NCI-H345 treated with DMSO at 0.1 percent for 48 hours (cell line): ENCODE measurements around the gene CALHM4.

Experiments
- DNase-seq: peaks from one replicate; lab custom pipeline; 2025; ENCODE audit not compliant: unreplicated experiment; lab: John Stamatoyannopoulos, UW

Gene CALHM4

GRCh38 chr6:116553451-116553850, at the start of gene CALHM4:
TSS of gene CALHM4 (plus strand) at chr6:116553751. CDS start at chr6:116553794, 43 bp downstream.
- DNase-seq, result no peak

DNA sequence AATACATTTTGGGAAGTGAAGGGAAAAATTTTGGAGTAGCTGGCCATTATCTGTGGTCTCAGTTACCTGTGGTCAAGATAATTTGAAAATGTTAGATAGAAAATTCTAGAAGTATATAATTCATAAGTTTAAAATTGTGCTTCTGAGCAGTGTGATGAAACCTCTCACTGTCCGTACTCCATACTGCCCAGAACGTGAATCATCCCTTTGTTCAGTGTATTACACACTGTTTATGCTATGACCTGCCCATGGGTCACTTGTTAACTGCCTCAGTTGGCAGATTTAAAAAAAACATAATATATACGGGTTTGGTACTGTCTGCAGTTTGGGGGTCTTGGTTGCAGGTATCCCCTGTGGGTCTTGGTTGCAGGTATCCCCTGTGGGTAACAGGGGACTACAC, 46.2 kb upstream of the CALHM4 start:
- no peak for DNase-seq

DNA sequence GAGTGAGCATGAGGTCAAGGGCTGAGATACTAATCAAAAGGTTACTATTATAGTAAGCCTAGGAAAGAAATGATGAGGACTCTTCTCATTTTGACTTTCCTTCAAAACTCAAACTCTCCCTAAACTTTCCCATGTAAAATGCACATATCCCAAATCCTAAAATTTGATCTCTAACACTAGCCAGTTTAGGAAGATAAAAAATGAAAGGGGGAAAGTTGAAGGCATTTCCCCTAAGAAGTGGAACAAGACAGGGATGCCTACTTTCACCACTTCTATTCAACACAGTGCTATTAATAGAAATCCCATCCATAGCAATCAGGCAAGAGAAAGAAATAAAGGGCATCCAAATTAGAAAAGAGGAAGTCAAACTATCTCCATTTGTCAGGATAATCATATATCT, 45.0 kb upstream of the CALHM4 start:
- DNase-seq, result no peak

DNA sequence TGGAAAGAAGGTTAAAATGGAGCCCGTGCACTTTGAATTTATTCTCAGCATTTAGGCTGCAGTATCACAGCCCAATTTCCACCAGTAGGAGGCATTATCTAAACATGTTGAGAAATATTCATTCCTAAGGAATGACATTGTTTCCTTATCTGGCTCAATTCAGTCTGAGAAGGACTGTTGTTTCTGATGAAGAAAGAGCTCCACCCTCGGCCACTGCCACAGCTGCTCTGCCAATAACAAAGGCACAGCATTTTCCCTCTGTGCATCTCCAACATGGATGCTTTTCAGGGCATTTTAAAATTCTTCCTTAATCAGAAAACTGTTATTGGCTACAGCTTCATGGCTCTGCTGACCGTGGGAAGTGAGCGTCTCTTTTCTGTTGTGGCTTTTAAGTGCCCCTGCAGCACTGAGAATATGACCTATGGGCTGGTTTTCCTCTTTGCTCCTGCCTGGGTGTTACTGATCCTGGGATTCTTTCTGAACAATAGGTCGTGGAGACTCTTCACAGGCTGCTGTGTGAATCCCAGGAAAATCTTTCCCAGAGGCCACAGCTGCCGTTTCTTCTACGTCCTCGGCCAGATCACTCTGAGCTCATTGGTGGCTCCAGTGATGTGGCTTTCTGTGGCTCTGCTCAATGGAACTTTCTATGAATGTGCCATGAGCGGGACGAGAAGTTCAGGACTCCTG, 42.0 kb upstream of the CALHM4 start, which contains the start of gene CALHM5:
TSS of gene CALHM5 (plus strand) at position 216 of the 687 bp plus-strand sequence. CDS start at position 274, 58 bp downstream.
- DNase-seq, result no peak

GRCh38 chr6:116512111-116512559, 41.4 kb upstream of the CALHM4 start:
- DNase-seq, result no peak

DNA sequence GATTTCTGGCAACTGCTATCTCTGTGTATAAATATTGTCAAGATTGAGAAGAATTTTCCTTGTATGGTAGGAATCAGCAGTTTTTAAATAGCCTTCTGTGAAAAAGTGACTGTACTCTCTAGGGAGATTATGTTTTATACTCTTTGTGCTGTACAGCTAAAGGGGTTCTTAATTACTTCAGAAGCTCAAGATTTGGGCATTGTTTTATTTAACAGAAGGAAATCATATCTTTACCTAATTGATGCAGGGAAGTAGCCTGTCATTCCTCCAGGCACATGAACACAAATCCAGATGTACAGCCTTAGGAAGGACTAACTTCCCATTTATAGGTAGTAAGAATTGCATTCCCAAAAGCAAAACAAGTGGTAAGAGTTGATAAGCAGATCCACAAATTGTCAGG, 40.8 kb upstream of the CALHM4 start:
- DNase-seq, result no peak

DNA sequence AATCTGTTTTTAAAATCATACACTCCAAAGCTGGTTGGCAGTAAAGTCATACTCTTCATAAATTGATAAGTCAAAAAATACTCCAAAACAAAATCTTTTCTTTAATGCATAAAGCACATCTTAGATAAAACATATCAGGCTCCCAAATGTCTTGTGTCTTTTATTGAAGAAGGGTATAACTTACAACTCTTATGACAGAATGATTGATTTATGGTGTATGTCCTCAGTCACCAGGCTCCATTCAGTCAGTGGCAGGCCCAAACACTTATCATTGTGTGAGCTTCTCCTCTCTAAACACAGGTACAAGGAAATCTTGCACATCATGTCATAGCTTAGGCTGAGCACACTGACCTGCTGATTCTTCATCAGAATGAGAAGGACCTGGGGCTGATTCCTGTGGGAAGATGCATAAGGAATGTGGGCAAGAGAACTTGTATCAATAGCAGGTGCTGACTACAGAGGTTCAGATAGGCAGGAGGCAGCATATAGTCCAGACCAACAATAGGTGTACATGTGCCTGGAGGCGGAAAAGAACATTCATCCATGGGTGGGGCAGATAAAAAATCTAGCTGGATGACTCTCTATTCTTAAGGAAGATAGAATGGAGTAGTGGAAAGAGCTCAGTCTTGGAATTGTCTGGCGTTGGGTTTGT, 40.2 kb upstream of the CALHM4 start:
- no peak for DNase-seq

GRCh38 chr6:116514111-116514510, 39.4 kb upstream of the CALHM4 start:
- DNase-seq, result no peak

GRCh38 chr6:116515141-116515540, 38.4 kb upstream of the CALHM4 start:
- DNase-seq, result no peak

DNA sequence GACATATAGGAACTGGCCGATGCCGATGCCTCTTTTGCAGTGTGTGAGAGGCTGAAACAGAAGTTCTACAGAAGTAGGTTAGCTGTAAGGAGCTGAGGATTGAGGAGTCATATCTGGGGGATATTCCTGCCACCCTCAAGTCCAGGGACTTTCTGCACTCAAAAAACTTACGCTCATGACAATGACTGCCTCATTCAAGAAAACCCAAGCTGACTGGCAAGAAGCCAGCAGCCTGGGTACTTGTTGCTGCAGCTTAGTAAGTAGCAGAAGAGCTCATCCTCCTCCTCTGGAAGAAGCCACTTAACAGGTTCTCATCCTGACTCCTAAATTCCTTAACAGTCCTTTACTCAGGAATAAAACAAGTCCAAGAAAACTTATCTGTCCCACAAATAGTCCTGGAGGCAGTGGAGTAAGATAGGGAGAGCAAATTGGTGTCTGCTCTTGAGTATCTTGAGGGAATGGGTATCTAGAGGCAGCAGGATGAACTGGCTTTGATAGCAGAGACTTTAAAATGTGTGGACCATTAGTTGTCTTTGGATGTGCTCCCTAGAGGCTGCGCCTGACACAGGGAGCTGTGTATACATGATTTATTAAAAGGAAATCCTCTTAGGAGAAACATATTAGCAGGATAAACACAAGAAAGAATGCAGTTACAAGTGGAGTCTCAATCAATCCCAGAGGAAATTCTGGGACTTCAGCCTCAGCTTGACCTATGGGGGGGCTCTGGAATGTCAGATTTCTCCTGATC, 34.8 kb upstream of the CALHM4 start:
- no peak for DNase-seq

DNA sequence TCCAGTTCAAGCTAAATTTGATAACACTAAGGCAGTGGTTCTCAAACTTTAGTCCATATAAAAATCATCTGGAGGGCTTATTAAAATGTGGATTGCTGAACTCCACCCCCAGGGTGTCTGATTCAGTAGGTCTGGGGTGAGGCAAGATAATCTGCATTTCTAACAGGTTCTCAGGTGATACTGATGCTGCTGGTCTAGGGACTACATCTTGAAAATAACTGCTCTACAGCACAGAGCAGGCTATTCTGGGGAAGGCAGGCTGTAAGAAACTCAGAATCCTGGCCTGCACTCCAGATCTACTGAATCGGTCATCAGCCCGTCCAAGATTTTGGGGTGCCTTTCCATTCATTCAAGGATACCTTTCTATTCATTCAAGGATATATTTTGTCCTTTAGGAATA, 30.7 kb upstream of the CALHM4 start:
- no peak for DNase-seq

- DNase-seq, result no peak
Measured at GRCh38 chr6:116524236-116524635, 29.3 kb upstream of the CALHM4 start.

GRCh38 chr6:116528133-116528532, 25.4 kb upstream of the CALHM4 start:
- DNase-seq, result no peak

- no peak for DNase-seq
Measured at GRCh38 chr6:116528780-116529179, 24.8 kb upstream of the CALHM4 start.

DNA sequence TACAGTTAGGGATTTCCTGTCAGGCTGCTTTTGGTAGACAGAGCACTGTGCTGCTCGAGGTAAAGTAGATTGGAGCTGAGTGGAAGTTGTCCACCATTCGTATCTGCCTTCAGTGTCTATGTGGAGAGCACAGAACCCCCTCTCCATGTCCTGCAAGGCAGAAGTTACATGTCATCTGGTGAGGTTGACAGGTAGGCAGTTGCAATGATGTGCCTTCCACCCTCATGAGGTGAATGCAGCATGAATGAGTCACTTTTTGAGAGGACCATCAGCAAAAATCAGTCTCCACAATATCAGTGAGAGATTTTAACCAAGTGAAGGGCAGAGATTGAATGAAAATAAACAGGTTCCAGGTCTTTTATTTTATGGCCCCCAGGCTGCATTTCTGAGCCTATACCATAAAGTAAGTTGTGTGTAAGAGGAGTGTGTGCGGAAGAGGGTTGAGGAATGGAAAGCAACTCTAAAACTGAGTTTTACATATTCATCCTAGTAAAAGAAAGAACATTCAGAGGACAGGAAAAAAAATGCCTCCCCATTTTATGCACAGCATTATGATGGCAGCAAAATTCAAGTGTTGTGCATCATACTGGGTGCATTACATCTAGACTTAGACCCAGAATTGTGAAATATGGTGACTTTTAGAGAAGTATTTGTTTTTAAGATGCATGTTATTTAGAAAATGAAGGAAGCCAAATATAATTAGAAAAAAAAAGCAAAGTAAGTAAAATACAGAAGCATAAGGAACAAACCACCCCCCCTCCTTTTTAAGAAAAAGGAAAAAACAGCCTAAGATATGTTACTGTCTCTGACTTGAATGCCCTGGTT, 23.9 kb upstream of the CALHM4 start:
- DNase-seq, result no peak

GRCh38 chr6:116530436-116530835, 23.1 kb upstream of the CALHM4 start:
- DNase-seq, result peak; percentile 52

DNA sequence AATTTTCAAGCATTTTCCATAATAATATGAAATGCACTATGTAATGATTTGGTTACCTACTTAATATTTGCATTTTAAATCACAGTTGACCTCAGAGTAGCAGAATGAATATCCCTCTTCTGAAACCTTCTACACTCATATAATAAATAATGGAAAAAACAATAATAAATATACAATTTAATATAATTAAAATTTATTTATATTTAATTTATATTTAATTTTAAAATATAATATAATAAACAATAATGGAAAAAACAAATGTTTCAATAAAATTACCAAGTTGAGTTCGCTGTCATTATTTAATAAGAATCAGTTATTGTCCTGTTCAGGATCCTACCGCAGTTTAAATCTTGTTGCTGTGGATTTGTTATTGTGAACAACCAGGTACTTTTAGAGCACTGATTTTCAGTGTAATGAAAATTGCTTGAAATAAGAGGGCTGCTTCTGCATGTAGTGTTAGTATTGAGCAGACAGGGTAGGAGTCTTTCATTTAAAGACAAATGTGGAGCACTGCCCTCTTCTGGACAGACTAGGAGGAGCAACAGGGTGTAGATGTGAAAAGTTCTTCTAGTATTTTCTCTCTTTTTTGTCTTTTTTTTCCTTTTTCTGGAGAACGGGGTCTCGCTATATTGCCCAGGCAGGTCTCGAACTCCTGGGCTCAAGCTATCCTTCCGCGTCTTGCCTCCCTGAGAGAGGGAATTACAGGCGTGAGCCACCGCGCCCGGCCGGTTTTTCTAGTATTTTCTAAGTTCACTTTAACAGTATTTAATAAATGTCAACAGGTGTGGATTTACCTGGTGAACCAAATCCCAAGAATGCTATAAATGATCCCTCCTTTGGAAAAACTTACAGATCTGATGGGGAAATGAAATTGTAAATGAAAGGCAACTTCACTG, 21.6 kb upstream of the CALHM4 start:
- peak; percentile 50 for DNase-seq

DNA sequence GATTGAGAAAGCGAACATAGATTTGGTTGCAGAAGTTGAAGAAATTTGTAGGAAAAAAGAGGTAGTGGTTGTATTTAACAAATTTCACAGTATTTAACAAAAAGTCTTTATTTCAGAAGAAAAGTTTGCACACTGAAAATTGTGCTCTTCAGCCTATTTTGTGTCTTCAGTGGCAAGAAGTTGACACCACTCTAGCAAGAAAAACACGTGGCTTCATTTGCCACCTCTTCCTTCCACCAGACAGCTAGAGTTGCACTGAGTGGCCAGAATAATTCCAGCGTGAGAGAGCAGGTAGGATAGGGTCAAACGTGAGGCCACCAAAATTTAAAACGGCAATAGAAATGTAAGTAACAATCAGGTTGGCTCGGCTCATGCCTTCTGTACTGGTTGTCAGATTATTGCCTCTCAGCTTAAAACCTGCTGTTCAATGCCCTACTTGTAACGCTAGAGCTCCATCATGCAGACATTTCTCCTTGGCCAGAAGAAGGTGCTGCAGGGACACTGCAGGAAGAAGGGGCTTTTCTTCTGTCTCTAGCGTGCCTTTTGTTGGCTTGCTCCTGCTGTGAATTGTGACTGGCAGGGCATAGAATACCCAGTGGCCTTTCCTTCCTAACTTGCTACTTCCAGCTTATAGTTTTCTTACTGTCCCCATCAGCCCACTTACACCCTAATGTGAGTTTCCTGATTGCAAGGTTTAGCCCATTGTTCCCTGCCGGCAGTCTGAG, 20.2 kb upstream of the CALHM4 start:
- no peak for DNase-seq

DNA sequence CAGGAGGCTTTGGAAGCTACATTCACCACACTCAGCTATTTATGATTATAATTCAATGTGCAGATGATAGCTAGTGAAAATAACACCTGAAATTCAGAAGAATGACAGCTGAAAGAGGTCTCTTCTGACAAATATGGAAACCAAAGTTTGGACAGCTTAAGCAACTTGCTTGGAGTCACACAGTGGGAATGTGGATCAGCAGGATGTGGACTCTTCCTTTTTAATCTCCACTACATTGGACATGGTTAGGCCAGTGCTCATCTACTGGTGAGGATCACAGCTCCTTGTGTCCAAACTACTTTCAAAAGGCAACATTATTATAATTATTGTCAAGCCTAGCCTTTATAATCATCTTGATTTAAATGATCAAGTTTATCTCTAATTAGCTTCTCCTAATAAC, 18.4 kb upstream of the CALHM4 start:
- no peak for DNase-seq
